Measurements from ENCODE around the gene DPP3.
"Not testable (repeated sequence)": the region's sequence is repeated elsewhere in the genome, so short reads cannot be mapped to it uniquely, and the experiment has no call there.

DPP3 gene, protein sequence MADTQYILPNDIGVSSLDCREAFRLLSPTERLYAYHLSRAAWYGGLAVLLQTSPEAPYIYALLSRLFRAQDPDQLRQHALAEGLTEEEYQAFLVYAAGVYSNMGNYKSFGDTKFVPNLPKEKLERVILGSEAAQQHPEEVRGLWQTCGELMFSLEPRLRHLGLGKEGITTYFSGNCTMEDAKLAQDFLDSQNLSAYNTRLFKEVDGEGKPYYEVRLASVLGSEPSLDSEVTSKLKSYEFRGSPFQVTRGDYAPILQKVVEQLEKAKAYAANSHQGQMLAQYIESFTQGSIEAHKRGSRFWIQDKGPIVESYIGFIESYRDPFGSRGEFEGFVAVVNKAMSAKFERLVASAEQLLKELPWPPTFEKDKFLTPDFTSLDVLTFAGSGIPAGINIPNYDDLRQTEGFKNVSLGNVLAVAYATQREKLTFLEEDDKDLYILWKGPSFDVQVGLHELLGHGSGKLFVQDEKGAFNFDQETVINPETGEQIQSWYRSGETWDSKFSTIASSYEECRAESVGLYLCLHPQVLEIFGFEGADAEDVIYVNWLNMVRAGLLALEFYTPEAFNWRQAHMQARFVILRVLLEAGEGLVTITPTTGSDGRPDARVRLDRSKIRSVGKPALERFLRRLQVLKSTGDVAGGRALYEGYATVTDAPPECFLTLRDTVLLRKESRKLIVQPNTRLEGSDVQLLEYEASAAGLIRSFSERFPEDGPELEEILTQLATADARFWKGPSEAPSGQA
- total RNA-seq: 27.0 to 118 (median 33.4) reads per million in 3 experiments

DNA sequence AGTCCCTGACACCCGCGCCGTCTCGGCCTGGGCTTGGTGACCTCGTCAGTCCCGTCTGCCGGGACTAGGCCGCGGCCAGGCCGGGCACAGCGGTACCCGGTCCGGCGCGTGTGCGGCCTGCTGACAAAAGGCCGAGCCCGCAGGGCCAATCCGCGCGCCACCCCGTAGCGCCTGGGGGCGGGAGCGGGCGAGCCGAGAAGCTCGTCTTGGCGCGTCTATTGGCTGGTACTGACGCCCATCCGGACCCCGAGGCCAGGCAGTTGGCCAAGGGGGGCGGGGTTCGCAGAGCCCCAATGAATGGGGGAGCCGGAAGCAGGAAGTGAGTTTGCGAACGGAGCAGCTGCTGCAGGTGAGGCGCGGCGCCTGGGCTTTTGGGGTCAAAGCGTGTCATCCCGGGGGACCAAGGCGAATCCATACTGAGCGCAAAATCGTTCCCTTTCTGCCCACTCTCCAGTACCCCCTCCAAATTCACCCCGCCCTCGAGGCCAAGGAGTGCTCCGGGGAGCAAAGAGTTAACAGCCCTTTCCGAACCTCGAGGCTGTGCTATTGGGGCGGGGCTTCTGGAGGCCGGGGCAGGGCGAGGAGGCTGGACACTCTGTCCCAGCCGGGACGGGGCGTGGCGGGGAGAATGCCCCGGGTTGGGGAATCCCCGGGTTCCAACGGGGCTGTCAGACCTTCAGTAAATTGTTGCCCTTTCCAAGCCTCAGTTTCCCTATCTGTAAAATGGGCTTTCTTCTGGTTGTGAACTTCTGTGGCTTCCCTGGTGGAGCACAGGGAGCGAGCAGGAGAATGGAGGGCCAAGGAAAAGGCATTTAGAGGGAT, at the start of gene DPP3:
Gene DPP3 (plus strand): TSS at position 318 of the 822 bp plus-strand sequence. CDS start 1,767 bp downstream, outside the sequence.
- peak; percentile 95 for DNase-seq

DNA sequence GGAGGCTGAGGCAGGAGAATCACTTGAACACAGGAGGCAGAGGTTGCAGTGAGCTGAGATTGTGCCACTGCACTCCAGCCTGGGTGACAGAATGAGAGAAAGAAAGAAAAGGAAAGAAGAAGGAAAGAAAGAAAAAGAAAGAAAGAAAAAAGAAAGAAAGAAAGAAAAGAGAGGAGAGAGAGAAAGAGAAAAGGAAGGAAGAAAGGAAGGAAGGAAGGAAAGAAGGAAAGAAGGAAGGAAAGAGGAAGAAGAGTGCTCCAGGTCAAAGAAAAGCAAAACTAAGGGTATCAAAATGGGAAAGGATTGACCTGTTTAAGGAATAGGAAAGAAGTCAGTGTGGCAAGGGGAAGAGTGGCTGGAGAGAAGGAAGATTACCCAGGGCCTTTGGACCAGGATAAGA, 48.9 kb upstream of the DPP3 start:
- DNase-seq: not testable (repeated sequence)

DNA sequence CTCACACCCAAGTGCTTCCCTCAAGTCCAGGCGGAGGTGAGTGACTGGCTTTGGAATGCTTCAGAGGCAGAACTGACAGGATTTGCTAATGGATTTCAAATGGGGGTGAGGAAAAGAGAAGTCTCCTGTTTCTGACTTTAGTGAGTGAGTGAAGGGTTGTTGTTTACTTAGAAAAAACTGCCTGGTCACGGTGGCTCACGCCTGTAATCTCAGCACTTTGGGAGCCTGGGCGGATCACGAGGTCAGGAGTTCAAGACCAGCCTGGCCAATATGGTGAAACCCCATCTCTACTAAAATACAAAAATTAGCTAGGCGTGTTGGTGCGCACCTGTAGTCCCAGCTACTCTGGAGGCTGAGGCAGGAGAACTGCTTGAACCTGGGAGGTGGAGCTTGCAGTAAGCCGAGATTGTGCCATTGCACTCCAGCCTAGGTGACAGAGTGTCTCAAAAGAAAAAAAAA, 48.3 kb upstream of the DPP3 start:
- DNase-seq: not testable (repeated sequence)

DNA sequence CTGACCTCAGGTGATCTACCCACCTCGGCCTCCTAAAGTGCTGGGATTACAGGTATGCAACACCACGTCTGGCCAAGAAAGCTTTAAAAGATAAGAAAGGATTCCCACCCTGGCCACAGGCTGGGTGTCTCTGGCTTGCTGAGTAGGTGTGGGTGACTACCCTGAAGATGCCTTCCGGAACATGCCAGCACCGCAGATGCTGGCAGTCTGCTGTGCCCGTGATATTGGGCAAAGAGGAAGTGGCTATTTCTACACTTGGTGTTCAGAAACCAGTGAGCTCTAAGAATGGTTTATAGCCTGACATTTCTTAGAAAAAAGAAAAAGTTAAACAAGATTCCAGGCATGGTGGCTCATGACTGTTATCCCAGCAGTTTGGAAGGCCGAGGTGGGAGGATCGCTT, 47.6 kb upstream of the DPP3 start:
- no peak for DNase-seq

DNA sequence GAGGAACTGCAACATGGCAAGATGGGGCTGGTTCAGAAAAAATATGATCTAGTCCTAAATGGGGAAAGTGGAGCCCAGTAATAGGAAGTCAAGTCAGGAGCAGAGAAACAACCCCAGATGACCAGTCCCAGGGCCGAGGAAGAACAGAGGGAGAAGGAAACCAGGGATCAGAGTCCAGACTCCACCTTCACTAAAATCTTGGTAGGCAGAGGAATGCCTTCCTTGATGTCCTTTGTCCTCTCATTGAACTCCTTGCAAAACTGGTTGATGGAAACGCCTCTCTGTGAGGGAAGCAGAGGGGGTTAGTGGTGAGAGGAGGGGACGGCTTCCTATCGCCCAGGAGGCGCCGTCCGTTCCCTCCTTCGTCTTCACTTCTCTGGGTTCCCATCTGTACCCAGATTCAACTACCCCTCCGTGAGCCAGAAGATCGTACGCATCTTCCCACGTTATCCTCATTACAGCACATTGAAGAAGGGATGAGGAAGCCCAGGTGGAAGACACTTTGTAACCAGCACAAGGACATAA, 42.2 kb upstream of the DPP3 start:
- DNase-seq: no peak

DNA sequence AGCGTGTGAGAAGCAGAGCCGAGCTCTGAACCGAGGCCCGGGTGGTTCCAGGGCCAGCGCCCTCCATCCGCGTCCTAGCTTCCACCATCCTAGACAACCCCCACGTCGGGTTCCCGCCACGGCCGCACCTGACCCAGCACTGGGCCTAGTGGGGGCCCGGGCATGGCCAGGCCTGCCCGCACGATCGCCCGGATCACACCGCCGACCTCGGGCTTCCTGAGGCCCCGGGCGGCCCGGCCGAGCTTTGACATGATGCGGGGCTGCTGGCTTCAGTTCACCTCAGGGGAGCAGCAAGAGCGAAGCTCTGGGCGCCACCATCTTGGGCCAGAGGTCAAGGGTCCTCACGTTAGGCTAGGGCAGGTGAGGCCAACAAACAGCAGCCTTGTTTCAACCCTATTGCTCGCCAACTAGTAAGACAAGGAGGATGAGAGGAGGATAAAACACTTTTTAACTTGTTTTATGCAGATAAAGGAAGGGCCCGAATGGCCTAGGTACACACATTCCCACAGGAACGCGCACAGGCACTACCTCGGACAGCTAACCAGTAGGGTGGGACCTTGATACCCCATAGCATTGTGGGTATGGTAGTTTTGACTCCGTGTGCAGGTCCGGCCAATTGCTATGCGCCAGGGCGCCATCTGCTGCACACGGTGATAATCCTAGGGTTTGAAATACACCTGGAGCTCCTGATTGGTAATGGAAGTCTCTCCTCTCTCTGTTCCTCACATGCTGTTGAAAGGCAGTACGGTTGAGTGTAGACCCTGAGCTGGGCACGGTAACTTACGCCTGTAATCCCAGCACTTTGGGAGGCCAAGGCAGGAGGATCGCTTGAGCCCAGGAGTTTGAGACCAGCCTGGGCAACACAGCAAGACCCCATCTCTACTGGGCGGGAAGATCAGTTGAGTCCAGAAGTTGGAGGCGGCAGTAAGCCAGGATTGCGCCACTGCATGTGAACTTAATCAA, 41.4 kb upstream of the DPP3 start, which contains the start of gene MRPL11:
Gene MRPL11 (minus strand): TSS at position 345 of the 963 bp plus-strand sequence. CDS start 94 bp downstream, at position 251.
- peak; percentile 88 for DNase-seq

DNA sequence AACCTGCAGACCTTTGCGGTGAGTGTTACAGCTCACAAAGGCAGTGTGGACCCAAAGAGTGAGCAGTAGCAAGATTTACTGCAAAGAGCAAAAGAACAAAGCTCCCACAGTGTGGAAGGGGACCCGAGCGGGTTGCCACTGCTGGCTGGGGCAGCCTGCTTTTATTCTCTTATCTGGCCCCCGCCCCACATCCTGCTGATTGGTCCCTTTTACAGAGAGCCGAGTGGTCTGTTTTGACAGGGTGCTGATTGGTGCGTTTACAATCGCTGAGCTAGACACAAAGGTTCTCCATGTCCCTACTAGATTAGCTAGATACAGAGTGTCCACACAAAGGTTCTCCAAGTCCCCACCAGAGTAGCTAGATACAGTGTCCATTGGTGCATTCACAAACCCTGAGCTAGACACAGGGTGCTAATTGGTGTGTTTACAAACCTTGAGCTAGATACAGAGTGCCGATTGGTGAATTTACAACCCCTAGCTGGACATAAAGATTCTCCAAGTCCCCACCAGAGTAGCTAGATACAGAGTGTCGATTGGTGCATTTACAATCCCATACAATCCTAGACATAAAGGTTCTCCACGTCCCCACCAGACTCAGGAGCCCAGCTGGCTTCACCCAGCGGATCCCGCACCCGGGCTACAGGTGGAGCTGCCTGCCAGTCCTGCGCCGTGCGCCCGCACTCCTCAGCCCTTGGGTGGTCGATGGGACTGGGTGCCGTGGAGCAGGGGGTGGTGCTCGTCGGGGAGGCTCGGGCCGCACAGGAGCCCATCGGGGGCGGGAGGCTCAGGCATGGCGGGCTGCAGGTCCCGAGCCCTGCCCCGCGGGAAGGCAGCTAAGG, 39.9 kb upstream of the DPP3 start:
- DNase-seq: not testable (repeated sequence)

DNA sequence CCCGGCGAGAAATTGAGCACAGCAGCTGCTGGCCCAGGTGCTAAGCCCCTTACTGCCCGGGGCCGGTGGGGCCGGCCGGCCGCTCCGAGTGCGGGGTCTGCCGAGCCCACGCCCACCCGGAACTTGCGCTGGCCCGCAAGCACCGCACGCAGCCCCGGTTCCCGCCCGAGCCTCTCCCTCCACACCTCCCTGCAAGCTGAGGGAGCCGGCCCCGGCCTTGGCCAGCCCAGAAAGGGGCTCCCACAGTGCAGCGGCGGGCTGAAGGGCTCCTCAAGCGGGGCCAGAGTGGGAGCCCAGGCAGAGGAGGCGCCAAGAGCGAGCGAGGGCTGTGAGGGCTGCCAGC, 39.3 kb upstream of the DPP3 start:
- not testable (repeated sequence) for DNase-seq

DNA sequence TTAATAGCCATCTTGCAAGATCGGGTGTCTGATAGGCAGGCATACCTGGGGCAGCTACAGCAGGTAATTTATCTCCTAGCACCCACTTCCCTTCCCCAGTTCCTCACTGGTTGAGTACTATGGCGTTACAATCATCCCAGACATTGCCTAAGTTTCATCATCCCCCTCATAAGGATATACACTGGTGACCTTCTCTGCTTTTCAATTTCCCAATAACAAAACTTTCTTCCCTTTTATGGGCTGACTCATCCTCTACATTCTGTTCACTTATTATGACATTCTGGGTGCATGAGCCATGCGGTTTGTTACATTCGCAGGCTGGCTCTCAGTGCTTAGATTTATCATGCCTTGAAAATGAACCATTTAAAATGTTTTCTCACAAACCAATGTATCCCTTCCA, 36.6 kb upstream of the DPP3 start:
- DNase-seq: no peak

DNA sequence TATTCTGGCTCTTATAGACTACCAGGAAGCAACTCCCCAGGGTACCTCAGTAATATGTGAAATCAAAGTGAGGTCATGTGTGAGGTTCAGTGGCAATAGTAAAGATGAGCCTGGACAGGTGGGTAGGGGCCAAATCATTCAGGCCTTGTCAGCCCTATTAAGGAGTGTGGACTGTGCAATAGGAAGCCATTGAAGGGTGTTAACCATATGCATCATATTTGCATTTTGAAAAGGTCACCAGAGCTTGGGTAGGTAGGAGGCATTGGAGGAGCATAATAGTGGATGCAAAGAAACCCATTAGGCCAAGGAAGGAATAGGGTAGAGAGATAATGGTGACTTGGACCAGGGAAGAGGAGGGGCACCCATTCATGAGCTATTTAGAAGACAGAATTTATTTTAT, 33.2 kb upstream of the DPP3 start:
- no peak for DNase-seq

DNA sequence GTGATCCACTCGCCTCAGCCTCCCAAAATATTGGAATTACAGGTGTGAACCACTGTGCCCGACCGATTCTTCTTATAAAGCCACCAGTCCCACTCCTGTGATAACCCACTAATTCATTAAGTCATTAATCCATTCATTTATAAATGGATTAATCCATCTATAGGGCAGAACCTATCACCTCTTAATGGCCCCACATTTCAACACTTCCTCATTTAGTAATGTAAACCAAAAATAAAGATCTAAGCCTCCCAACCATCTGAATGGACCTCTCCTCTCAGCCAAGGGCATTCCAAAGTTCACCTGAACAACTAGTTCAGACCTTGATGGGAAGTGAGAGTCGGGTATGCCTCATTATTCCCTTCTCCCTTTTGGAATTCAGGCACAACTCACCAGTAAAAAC, 31.7 kb upstream of the DPP3 start:
- DNase-seq: no peak

DNA sequence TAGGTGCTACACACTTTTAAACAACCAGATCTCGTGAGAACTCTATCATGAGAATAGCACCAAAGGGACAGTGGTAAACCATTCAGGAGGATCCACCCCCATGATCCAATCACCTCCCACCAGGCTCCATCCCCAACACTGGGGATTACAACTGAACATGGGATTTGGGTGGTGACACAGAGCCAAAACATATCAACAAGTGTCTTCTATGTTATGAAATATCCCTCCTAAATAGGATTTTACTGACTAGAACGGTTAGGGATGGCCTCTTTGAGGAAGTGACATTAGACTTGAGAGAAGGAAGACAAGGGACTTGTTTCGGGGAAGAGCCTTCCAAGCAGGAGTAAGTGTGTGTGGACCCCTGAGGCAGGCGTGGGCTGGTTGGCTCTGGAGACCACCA, 29.7 kb upstream of the DPP3 start:
- DNase-seq: no peak

DNA sequence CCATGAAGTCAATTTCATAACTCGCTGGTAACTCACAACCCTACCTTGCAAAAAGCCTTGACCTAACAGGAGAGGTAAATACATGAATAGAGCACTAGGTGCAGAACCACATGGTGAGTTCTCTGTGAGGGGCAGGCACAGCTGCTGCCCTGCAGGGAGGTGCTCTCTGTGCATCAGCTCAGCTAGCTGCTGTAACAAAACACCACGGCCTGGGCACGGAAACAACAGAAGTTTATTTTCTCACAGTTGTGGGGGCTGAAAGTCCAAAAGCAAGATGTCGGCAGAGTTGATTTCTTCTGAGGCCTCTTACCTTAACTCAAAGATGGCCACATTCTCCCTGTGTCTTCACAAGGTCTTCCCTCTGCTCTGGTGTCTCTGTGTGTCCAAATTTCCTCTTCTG, 28.6 kb upstream of the DPP3 start:
- no peak for DNase-seq

DNA sequence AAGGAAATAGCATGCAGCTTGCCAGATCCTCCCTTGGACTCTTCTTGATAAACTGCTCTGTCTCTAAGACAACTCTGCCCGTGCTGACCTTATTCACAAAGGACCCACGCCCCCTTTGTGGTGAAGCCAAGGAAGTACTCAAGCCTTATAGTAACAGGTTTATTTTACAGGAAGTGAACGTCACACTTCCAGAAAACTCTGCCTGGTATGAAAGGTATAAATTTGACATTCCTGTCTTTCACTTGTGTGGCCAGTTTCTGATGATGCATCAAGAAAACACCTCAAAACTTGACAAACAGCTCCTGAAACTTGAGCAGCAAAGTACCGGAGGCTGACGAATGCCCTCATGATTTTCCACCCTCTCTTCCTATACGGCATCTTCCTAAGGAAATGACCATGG, 26.0 kb upstream of the DPP3 start:
- DNase-seq: no peak

DNA sequence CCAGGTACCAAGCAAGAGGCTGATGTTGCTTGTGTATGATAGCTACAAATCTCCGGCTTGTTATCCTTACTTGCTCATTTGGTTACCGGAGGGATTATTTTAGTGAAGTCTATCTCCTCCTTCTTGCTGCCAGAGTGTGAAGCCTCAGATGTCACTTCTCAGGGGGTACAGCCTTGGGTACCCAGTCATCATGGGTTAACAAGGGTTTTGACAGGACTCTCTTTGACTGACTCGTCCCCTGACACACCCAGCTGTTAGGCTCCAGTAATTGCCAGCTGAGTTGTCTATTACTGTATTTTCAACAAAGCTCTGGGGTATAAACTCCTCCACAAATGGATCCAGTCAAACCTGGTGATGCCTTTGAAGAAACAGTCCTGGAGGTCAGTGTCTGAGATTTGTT, 25.4 kb upstream of the DPP3 start:
- no peak for DNase-seq

DNA sequence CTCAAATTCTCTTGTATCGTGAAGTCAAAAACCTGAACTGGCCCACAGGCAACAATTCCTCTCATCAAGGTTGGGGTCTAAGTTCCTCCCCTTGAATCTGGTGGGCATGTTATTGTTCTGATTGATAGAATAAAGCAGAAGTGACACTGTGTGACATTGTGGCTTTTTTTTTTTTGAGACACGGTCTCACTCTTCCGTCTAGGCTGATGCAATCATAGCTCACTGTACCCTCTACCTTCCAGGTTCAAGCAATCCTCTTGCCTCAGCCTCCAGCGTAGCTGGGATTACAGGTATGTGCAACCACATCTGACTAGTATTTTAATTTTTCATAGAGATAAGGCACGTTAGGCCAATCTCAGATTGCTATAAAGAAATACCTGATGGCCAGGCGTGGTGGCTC, 22.4 kb upstream of the DPP3 start:
- DNase-seq: no peak

DNA sequence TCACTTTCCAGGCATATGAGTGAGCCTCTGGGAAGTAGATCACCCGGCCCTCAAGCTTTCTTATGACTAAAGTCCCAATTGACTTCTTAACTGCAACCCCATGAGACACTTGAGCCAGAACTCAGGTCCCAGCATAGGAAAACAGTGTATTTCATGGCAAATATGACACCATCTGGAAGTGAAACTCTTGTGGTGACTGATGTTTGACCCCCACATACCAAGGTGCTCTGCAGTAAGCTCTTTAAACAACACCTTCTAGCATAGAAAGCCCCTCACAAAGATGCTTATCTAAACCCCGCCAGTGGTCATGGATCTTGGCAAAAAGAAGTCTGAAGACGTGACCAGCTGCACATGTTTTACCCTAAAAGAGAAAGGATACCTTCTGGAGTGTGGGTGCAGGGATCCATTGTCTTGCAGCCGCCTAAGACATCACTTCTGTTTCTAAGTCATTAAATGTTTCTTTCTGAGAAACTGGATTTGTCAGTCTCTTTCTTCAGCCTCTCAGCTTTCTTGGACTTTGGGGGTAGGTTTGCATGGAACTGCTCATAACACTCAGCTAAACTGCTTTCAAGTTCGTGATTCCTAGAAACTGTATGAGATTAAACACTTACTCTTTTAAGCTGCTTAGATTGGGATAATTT, 21.0 kb upstream of the DPP3 start:
- no peak for DNase-seq

DNA sequence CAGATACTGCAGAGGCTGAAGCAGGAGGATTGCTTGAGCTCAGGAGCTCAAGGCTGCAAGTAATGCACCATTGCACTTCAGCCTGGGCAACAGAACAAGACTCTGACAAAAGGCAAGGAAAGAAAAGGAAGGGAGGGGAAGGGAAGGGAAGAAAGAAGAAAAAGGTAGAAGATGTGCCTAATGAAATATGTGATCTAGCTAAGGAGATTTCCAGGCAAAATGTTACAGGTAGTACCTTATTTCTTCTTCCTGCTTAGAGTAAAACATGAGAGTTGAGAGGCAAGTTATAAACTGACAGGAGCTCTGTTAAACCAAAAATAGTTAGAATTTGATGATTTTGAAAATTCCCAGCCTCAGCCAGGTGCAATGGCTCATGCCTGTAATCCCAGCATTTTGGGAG, 18.2 kb upstream of the DPP3 start:
- DNase-seq: no peak

DNA sequence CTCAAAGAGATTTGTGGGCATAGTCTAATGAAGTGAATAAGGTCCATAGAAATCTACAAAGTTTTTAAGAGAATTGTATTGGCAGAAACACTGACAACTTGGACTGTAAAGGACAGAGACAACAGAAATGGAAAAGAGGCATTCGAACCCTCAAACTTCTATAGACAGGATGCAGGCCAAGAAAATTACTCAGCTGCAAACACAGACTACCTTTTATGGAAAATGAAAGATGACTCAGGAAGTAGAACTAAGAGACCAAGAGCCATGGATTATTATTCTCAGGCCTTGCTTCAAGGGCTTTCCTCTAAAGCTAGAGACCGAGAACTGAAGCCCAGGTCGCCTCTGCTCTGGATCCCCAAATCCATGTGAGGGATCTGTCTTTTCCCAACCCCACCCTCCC, 17.3 kb upstream of the DPP3 start:
- DNase-seq: no peak

DNA sequence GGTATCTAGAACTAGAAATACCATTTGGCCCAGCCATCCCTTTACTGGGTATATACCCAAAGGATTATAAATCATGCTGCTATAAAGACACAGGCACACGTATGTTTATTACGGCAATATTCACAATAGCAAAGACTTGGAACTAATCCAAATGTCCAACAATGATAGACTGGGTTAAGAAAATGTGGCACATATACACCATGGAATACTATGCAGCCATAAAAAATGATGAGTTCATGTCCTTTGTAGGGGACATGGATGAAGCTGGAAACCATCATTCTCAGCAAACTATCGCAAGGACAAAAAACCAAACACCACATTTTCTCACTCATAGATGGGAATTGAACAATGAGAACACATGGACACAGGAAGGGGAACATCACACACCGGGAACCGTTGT, 16.1 kb upstream of the DPP3 start:
- not testable (repeated sequence) for DNase-seq
